Measurements from ENCODE around the gene IPO4. TPM values are rescaled to one million over a fixed set of nuclear protein-coding genes. Genes with fewer than 3 reads are reported as not detected.
A peak's percentile ranks its signal among the peaks of the same experiment; 100 is the strongest.

The IPO4 gene
- total and polyA plus RNA-seq, 9 of the 15 experiments (the other 6 are each of a cell fraction or from before 2014, with no cell fraction given) = 7.3 to 122 (median 31.8) TPM

DNA sequence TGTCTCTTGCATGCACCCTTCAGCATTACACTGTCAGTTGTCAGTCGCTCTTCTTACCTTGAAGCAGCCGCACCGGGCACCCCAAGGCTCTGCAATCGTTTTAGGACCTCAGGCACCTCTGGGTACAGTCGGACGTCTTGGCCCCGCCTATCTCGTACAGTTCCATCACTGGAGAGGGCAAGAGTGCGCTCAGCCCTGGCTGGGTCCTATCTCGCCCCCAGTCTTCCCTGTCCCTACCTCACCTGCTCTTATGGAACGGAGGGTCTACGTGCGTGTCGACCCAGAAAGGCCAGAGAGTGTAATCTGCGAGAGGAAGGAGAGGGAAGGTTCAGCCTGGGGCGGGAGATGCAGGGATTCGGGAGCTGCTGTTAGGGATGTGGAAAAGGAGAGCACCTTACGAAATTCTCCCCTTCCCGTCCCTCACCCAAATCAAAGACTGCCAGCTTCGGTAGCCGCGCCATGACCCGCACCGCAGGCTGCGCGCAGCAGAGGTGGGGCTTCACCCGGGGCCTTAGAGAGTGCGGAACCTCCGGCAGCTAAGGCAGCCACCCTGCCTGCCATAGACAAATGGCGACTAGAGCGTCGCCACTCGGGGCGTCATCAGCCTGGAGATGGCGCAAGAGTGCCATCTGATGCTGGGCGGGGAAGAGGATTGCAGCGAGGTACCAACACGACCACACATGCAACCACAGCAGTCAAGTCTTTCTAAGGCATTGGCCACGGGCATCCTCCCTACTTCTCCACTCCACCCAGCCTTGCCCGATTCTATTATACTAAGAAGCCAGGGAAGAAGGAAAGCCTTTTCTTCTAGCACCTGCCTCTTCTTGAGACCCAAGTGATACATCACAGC is 27.1 kb upstream of the IPO4 start, which contains the start of gene MDP1 (continued):
- TF ChIP-seq, protein P1, sequence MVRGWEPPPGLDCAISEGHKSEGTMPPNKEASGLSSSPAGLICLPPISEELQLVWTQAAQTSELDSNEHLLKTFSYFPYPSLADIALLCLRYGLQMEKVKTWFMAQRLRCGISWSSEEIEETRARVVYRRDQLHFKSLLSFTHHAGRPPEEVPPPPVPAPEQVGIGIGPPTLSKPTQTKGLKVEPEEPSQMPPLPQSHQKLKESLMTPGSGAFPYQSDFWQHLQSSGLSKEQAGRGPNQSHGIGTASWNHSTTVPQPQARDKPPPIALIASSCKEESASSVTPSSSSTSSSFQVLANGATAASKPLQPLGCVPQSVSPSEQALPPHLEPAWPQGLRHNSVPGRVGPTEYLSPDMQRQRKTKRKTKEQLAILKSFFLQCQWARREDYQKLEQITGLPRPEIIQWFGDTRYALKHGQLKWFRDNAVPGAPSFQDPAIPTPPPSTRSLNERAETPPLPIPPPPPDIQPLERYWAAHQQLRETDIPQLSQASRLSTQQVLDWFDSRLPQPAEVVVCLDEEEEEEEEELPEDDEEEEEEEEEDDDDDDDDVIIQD (CRISPR knock-in tag; IDR thresholded peaks at IDR 0.05) = no peak
- TF ChIP-seq ARNT (IDR thresholded peaks at IDR 0.05) (no peak), ZNF197 (CRISPR knock-in tag; IDR thresholded peaks at IDR 0.05; ENCODE audit: low read depth) (no peak), DMBX1 (CRISPR knock-in tag; IDR thresholded peaks at IDR 0.05; ENCODE audit: borderline replicate concordance) (no peak), SMAD1 (IDR thresholded peaks at IDR 0.05; ENCODE audit: low read depth, low read length, partially characterized antibody) (no peak), FOSL1 (tag; conservative IDR thresholded peaks at IDR 0.05) (no peak; the same call in 1 of the 2 replicates), SMAD4 (CRISPR knock-in tag; conservative IDR thresholded peaks at IDR 0.05) (peak; percentile 39; the same call in 1 of the 2 replicates), DPF2 (IDR thresholded peaks at IDR 0.05) (no peak), RBM14 (IDR thresholded peaks at IDR 0.05; ENCODE audit: borderline replicate concordance, insufficient read depth, low read depth, low read length) (no peak), ZNF175 (CRISPR knock-in tag; IDR thresholded peaks at IDR 0.05; ENCODE audit: low read depth) (no peak), PHF20 (IDR thresholded peaks at IDR 0.05; ENCODE audit: partially characterized antibody) (peak; percentile 79), TSC22D4 (tag; IDR thresholded peaks at IDR 0.05) (no peak)
- TF ChIP-seq, protein P2, sequence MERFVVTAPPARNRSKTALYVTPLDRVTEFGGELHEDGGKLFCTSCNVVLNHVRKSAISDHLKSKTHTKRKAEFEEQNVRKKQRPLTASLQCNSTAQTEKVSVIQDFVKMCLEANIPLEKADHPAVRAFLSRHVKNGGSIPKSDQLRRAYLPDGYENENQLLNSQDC (CRISPR knock-in tag; IDR thresholded peaks at IDR 0.05) = no peak
- TF ChIP-seq, protein P3, sequence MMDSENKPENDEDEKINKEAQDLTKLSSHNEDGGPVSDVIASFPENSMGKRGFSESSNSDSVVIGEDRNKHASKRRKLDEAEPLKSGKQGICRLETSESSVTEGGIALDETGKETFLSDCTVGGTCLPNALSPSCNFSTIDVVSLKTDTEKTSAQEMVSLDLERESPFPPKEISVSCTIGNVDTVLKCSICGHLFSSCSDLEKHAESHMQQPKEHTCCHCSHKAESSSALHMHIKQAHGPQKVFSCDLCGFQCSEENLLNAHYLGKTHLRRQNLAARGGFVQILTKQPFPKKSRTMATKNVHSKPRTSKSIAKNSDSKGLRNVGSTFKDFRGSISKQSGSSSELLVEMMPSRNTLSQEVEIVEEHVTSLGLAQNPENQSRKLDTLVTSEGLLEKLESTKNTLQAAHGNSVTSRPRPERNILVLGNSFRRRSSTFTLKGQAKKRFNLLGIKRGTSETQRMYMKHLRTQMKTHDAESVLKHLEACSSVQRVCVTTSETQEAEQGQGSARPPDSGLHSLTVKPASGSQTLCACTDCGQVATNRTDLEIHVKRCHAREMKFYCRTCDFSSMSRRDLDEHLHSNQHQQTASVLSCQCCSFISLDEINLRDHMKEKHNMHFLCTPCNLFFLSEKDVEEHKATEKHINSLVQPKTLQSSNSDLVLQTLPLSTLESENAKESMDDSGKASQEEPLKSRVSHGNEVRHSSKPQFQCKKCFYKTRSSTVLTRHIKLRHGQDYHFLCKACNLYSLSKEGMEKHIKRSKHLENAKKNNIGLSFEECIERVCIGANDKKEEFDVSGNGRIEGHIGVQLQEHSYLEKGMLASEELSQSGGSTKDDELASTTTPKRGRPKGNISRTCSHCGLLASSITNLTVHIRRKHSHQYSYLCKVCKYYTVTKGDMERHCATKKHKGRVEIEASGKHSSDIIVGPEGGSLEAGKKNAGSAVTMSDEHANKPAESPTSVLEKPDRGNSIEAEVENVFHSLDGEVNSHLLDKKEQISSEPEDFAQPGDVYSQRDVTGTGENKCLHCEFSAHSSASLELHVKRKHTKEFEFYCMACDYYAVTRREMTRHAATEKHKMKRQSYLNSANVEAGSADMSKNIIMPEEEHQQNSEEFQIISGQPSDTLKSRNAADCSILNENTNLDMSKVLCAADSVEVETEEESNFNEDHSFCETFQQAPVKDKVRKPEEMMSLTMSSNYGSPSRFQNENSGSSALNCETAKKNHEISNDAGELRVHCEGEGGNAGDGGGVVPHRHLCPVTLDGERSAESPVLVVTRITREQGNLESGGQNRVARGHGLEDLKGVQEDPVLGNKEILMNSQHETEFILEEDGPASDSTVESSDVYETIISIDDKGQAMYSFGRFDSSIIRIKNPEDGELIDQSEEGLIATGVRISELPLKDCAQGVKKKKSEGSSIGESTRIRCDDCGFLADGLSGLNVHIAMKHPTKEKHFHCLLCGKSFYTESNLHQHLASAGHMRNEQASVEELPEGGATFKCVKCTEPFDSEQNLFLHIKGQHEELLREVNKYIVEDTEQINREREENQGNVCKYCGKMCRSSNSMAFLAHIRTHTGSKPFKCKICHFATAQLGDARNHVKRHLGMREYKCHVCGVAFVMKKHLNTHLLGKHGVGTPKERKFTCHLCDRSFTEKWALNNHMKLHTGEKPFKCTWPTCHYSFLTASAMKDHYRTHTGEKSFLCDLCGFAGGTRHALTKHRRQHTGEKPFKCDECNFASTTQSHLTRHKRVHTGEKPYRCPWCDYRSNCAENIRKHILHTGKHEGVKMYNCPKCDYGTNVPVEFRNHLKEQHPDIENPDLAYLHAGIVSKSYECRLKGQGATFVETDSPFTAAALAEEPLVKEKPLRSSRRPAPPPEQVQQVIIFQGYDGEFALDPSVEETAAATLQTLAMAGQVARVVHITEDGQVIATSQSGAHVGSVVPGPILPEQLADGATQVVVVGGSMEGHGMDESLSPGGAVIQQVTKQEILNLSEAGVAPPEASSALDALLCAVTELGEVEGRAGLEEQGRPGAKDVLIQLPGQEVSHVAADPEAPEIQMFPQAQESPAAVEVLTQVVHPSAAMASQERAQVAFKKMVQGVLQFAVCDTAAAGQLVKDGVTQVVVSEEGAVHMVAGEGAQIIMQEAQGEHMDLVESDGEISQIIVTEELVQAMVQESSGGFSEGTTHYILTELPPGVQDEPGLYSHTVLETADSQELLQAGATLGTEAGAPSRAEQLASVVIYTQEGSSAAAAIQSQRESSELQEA (IDR thresholded peaks at IDR 0.05; ENCODE audit: low read depth) = no peak
